Ishikawa (cell line): ENCODE measurements around the gene PCDH20.

Experiments
- CEBPB ChIP-seq: IDR thresholded peaks from 2 replicates; pipeline ENCODE4 v1.6.1; 2012
- CREB1 ChIP-seq: IDR thresholded peaks from 2 replicates; pipeline ENCODE4 v1.6.1; 2012; ENCODE audit warnings: low read depth
- EGR1 ChIP-seq: IDR thresholded peaks from 2 replicates; pipeline ENCODE4 v1.6.1; 2012
- EP300 ChIP-seq: IDR thresholded peaks from 2 replicates; pipeline ENCODE4 v1.6.1; 2012; ENCODE audit warnings: borderline replicate concordance
- FOXM1 ChIP-seq: IDR thresholded peaks from 2 replicates; pipeline ENCODE4 v1.6.1; 2012; ENCODE audit warnings: low read depth, borderline replicate concordance
- NFIC ChIP-seq: IDR thresholded peaks from 2 replicates; pipeline ENCODE4 v1.6.1; 2012
- RAD21 ChIP-seq: IDR thresholded peaks from 2 replicates; pipeline ENCODE4 v1.6.1; 2012; ENCODE audit warnings: low read depth
- TAF1 ChIP-seq: IDR thresholded peaks from 2 replicates; pipeline ENCODE4 v1.6.1; 2012; ENCODE audit warnings: low read depth, mild to moderate bottlenecking
- TCF12 ChIP-seq: IDR thresholded peaks from 2 replicates; pipeline ENCODE4 v1.6.1; 2012; ENCODE audit warnings: low read depth
- TEAD4 ChIP-seq: IDR thresholded peaks from 2 replicates; pipeline ENCODE4 v1.6.1; 2012
- USF1 ChIP-seq: IDR thresholded peaks from 2 replicates; pipeline ENCODE4 v1.6.1; 2012
- YY1 ChIP-seq: IDR thresholded peaks from 2 replicates; pipeline ENCODE4 v1.6.1; 2012; ENCODE audit warnings: low read depth
- ZBTB7A ChIP-seq: IDR thresholded peaks from 2 replicates; pipeline ENCODE4 v1.6.1; 2012; ENCODE audit warnings: low read depth
- TF ChIP-seq, protein P1 (sequence below): IDR thresholded peaks from 2 replicates; pipeline ENCODE4 v1.6.1; 2012; ENCODE audit warnings: low read depth, mild to moderate bottlenecking
- TF ChIP-seq, protein P2 (sequence below): IDR thresholded peaks from 2 replicates; pipeline ENCODE4 v1.6.1; 2012

PCDH20 gene

DNA sequence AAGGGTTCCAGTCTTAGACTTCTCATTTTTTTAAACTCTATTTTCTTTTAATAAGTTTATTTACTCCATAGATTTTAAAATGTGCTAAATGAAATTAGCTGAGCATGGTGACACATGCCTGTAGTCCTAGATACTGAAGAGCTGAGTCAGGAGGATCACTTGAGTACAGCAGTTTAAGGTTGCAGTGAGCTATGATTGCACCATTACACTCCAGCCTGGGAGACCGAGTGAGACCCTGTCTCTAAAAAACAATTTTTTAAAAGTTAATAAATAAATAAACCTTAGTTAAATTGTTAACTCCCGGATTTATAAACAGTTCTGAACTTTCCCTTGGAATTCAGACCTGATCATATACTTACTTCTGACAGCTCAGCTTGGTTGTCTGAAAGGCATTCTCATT lies 32.5 kb downstream of the PCDH20 start:
- TF ChIP-seq FOXM1 (no peak), RAD21 (no peak), NFIC (no peak), TEAD4 (no peak), TAF1 (no peak)
- TF ChIP-seq, protein P1, sequence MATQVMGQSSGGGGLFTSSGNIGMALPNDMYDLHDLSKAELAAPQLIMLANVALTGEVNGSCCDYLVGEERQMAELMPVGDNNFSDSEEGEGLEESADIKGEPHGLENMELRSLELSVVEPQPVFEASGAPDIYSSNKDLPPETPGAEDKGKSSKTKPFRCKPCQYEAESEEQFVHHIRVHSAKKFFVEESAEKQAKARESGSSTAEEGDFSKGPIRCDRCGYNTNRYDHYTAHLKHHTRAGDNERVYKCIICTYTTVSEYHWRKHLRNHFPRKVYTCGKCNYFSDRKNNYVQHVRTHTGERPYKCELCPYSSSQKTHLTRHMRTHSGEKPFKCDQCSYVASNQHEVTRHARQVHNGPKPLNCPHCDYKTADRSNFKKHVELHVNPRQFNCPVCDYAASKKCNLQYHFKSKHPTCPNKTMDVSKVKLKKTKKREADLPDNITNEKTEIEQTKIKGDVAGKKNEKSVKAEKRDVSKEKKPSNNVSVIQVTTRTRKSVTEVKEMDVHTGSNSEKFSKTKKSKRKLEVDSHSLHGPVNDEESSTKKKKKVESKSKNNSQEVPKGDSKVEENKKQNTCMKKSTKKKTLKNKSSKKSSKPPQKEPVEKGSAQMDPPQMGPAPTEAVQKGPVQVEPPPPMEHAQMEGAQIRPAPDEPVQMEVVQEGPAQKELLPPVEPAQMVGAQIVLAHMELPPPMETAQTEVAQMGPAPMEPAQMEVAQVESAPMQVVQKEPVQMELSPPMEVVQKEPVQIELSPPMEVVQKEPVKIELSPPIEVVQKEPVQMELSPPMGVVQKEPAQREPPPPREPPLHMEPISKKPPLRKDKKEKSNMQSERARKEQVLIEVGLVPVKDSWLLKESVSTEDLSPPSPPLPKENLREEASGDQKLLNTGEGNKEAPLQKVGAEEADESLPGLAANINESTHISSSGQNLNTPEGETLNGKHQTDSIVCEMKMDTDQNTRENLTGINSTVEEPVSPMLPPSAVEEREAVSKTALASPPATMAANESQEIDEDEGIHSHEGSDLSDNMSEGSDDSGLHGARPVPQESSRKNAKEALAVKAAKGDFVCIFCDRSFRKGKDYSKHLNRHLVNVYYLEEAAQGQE = no peak

DNA sequence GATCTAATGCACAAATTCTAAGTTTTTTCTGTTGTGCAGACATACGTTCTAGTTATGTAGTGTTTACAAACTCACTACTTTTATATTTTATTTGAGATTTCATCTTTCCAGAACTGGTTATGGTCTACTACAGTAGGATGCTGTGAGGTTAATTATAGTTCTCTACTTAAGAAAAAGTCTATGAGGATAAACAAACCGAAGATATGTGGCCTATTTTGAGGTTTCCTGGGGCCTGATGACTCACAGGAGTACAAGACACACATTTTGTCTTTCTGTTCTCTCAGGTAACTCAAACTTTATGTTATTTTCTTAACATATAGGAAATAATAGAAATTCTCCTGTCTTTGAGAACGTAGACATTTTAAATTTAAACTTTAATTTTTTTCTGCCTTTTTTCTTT lies 45.1 kb downstream of the PCDH20 start:
- TF ChIP-seq, protein P2, sequence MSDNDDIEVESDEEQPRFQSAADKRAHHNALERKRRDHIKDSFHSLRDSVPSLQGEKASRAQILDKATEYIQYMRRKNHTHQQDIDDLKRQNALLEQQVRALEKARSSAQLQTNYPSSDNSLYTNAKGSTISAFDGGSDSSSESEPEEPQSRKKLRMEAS = no peak
- TF ChIP-seq TCF12 = no peak
- TF ChIP-seq USF1 = no peak
- TF ChIP-seq TEAD4 = no peak
- no peak for TF ChIP-seq YY1
- TF ChIP-seq, protein P1 = no peak
- TF ChIP-seq CEBPB = no peak
- TF ChIP-seq CREB1 = no peak
- TF ChIP-seq EP300 = no peak
- no peak for TF ChIP-seq EGR1
- no peak for TF ChIP-seq NFIC
- TF ChIP-seq TAF1 = no peak
- no peak for TF ChIP-seq ZBTB7A
- TF ChIP-seq RAD21 = no peak
- no peak for TF ChIP-seq FOXM1

DNA sequence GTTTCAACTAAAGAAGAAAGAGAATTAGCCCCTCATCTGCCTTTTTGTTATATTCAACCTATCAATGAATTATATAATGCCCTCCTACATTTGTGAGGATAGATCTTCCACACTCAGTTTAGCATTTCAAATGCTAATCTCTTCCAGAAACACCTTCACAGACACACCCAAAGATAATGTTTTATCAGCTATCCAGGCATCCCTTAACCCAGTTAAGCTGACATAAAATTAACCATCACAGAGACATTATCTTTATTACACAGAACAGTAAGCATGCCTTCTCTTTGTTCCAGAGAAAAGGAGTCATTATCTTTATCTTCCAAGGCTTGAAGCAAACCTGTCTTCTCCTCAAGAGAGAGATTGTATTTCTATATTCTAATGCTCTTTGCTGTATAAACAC lies 53.1 kb downstream of the PCDH20 start:
- TF ChIP-seq RAD21 (no peak), ZBTB7A (no peak), EP300 (no peak), EGR1 (no peak), CEBPB (no peak), TCF12 (no peak)
- TF ChIP-seq, protein P2 = no peak
- TF ChIP-seq, protein P1 = no peak
